ENCODE measurements around the gene PTH1R. TPM values are rescaled to one million over a fixed set of nuclear protein-coding genes. Genes with fewer than 3 reads are reported as not detected.
"Not testable (repeated sequence)": the region's sequence is repeated elsewhere in the genome, so short reads cannot be mapped to it uniquely, and the experiment has no call there.

The PTH1R gene
- total RNA-seq, 4 donors from 2014 or later, result 2.1 to 26.8 (median 14.5) TPM

- H3K36me3 ChIP-seq, result no peaks in the 10 kb centered on the region
- WGBS, result 79% methylated on average over 4 of the region's 6 CpGs
- no peak overlapping the region for H3K4me3 ChIP-seq
- no peak for DNase-seq (ENCODE audit: extremely low spot score)
- peaks cover 27 to 35% (median 33%) of the 10 kb centered on the region in 4 donors for H3K4me1 ChIP-seq
- TF ChIP-seq POLR2AphosphoS5 (IDR thresholded peaks at IDR 0.05) (no peak), POLR2A (IDR thresholded peaks at IDR 0.05; ENCODE audit: low read depth) (no peak), CTCF (IDR thresholded peaks at IDR 0.05) (no peak), EP300 (IDR thresholded peaks at IDR 0.05) (no peak)
- no peaks in the 10 kb centered on the region for H3K9me3 ChIP-seq
- intact Hi-C loops (cut with DNase I), result no loop called here
- no peak overlapping the region for H3K27ac ChIP-seq (replicated peaks in 1 of 4)
- peaks cover 0 to 8% (median 0%) of the 10 kb centered on the region in 4 donors for H3K27me3 ChIP-seq
Observed at GRCh38 chr3:46910166-46910760, 32.7 kb downstream of the PTH1R start.

GRCh38 chr3:46910914-46911313, 33.4 kb downstream of the PTH1R start:
- intact Hi-C loops (cut with DNase I); H3K36me3 ChIP-seq; DNase-seq (ENCODE audit: extremely low spot score); H3K27me3 ChIP-seq; H3K4me3 ChIP-seq; H3K27ac ChIP-seq (replicated peaks in 1 of 4); H3K9me3 ChIP-seq: not testable (repeated sequence)
- whole genome bisulfite sequencing, result 89% methylated on average over 10 of the region's 10 CpGs
- peaks cover 27 to 35% (median 33%) of the 10 kb centered on the region in 4 donors for H3K4me1 ChIP-seq

- H3K27me3 ChIP-seq, result no peaks in the 10 kb centered on the region
- no peak overlapping the region for H3K27ac ChIP-seq (replicated peaks in 1 of 4)
- TF ChIP-seq EP300 (IDR thresholded peaks at IDR 0.05) (no peak), CTCF (IDR thresholded peaks at IDR 0.05) (no peak), POLR2A (IDR thresholded peaks at IDR 0.05; ENCODE audit: low read depth) (no peak), POLR2AphosphoS5 (IDR thresholded peaks at IDR 0.05) (no peak)
- no peak for DNase-seq (ENCODE audit: extremely low spot score)
- H3K4me1 ChIP-seq, result peaks cover 27 to 34% (median 32%) of the 10 kb centered on the region in 4 donors
- H3K36me3 ChIP-seq, result peaks cover under 1 to 16% (median 10%) of the 10 kb centered on the region in 4 donors
- no peaks in the 10 kb centered on the region for H3K9me3 ChIP-seq
- H3K4me3 ChIP-seq, result no peak overlapping the region
- whole genome bisulfite sequencing, result 93% methylated on average over 3 of the region's 3 CpGs
- intact Hi-C loops (cut with DNase I), result no loop called here
Observed at GRCh38 chr3:46912986-46913385, 35.5 kb downstream of the PTH1R start.

GRCh38 chr3:46913644-46914043, 36.1 kb downstream of the PTH1R start:
- H3K9me3 ChIP-seq, result no peaks in the 10 kb centered on the region
- peak overlapping the region in 1 of 4 donors; percentile 9 for H3K27ac ChIP-seq (replicated peaks in 1 of 4)
- no peak for DNase-seq (ENCODE audit: extremely low spot score)
- intact Hi-C loops (cut with DNase I), result no loop called here
- no peak for TF ChIP-seq POLR2A (IDR thresholded peaks at IDR 0.05; ENCODE audit: low read depth)
- no peak for TF ChIP-seq CTCF (IDR thresholded peaks at IDR 0.05)
- TF ChIP-seq EP300 (IDR thresholded peaks at IDR 0.05), result no peak
- TF ChIP-seq POLR2AphosphoS5 (IDR thresholded peaks at IDR 0.05), result peak in 1 of 2 donors; percentile 31
- H3K4me1 ChIP-seq, result peaks cover 23 to 28% (median 26%) of the 10 kb centered on the region in 4 donors
- 25% methylated on average over 8 of the region's 8 CpGs for WGBS
- H3K4me3 ChIP-seq, result no peak overlapping the region
- H3K36me3 ChIP-seq, result peaks cover 4 to 23% (median 15%) of the 10 kb centered on the region in 4 donors
- H3K27me3 ChIP-seq, result no peaks in the 10 kb centered on the region

GRCh38 chr3:46914849-46915248, 37.3 kb downstream of the PTH1R start:
- Histone ChIP-seq H3K4me1 (peaks cover 11 to 16% (median 14%) of the 10 kb centered on the region in 4 donors), H3K4me3 (no peak overlapping the region), H3K27me3 (no peaks in the 10 kb centered on the region), H3K36me3 (peaks cover 15 to 35% (median 27%) of the 10 kb centered on the region in 4 donors), H3K27ac (replicated peaks in 1 of 4) (no peak overlapping the region), H3K9me3 (no peaks in the 10 kb centered on the region)
- intact Hi-C loops (cut with DNase I), result no loop called here
- 91% methylated on average over 7 of the region's 7 CpGs for whole genome bisulfite sequencing
- no peak for DNase-seq (ENCODE audit: extremely low spot score)
- no peak for TF ChIP-seq POLR2A (IDR thresholded peaks at IDR 0.05; ENCODE audit: low read depth)
- TF ChIP-seq POLR2AphosphoS5 (IDR thresholded peaks at IDR 0.05), result no peak
- no peak for TF ChIP-seq EP300 (IDR thresholded peaks at IDR 0.05)
- no peak for TF ChIP-seq CTCF (IDR thresholded peaks at IDR 0.05)

All from esophagus muscularis mucosa (tissue), 4 donors.